Measurements from ENCODE around the gene TCF4.

TCF4 gene

DNA sequence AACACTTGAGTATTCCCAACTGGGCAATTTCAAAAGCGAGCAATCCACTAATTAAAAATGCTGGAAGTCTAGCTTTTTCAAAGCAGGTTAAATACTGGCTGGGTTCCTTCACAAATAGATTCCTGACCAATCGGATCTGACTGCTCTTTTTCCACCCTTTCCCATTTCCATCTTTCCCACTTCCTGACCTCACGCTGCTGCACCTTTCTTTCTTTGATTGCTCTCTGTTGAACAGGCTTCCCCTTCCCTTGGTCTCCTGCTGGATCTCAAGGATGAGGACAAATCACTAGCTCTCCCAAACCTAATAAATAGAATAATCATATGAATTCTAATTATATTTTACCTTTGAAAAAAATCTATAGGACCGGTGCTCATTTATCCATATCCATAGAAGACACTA, 121.2 kb downstream of the TCF4 start:
- no peak for DNase-seq
- Histone ChIP-seq H3K27me3 (replicated peaks; ENCODE audit: control insufficient read depth, insufficient read depth, low read length, poor library complexity, severe bottlenecking) (no peaks in the 10 kb centered on the region), H3K9me3 (ENCODE audit: control insufficient read depth, low read length) (no peaks in the 10 kb centered on the region), H3K27ac (ENCODE audit: insufficient read depth, low read length, poor library complexity, severe bottlenecking) (no peak overlapping the region), H3K4me1 (ENCODE audit: control insufficient read depth, insufficient read depth, low read length, poor library complexity, severe bottlenecking) (no peaks in the 10 kb centered on the region), H3K36me3 (ENCODE audit: control insufficient read depth, insufficient read depth, low read length) (no peaks in the 10 kb centered on the region), H3K4me3 (ENCODE audit: insufficient read depth, low read depth, low read length, poor library complexity, severe bottlenecking) (no peak overlapping the region)

GRCh38 chr18:55465313-55465712, 122.7 kb downstream of the TCF4 start:
- Histone ChIP-seq H3K36me3 (ENCODE audit: control insufficient read depth, insufficient read depth, low read length) (no peaks in the 10 kb centered on the region), H3K4me1 (ENCODE audit: control insufficient read depth, insufficient read depth, low read length, poor library complexity, severe bottlenecking) (no peaks in the 10 kb centered on the region), H3K27ac (ENCODE audit: insufficient read depth, low read length, poor library complexity, severe bottlenecking) (no peak overlapping the region), H3K9me3 (ENCODE audit: control insufficient read depth, low read length) (no peaks in the 10 kb centered on the region), H3K27me3 (replicated peaks; ENCODE audit: control insufficient read depth, insufficient read depth, low read length, poor library complexity, severe bottlenecking) (no peaks in the 10 kb centered on the region), H3K4me3 (ENCODE audit: insufficient read depth, low read depth, low read length, poor library complexity, severe bottlenecking) (no peak overlapping the region)
- no peak for DNase-seq

GRCh38 chr18:55464581-55464980, 123.4 kb downstream of the TCF4 start:
- no peaks in the 10 kb centered on the region for H3K4me1 ChIP-seq (ENCODE audit: control insufficient read depth, insufficient read depth, low read length, poor library complexity, severe bottlenecking)
- no peak for DNase-seq
- H3K36me3 ChIP-seq (ENCODE audit: control insufficient read depth, insufficient read depth, low read length) = no peaks in the 10 kb centered on the region
- H3K27ac ChIP-seq (ENCODE audit: insufficient read depth, low read length, poor library complexity, severe bottlenecking) = no peak overlapping the region
- H3K9me3 ChIP-seq (ENCODE audit: control insufficient read depth, low read length) = no peaks in the 10 kb centered on the region
- H3K4me3 ChIP-seq (ENCODE audit: insufficient read depth, low read depth, low read length, poor library complexity, severe bottlenecking) = no peak overlapping the region
- H3K27me3 ChIP-seq (replicated peaks; ENCODE audit: control insufficient read depth, insufficient read depth, low read length, poor library complexity, severe bottlenecking) = no peaks in the 10 kb centered on the region

DNA sequence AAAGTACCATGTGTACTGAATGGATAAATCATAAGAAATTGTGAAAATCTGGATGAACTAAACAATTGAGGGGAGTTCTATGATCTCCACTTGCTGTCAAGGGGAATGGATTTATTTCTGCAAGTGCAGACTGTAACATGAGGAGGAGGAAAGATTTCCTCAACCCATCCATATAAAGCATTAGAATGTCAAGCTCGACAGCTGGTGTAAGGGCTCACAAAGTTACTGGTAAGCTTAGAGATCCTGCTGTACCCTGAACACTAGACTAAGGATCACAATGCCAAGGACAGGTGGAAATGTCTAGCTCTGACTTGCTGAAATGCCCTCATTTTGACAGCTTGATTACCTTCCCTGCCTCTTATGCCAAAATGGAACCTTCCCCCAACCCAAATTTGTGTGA, 125.3 kb downstream of the TCF4 start:
- DNase-seq = no peak
- Histone ChIP-seq H3K4me3 (ENCODE audit: insufficient read depth, low read depth, low read length, poor library complexity, severe bottlenecking) (no peak overlapping the region), H3K27me3 (replicated peaks; ENCODE audit: control insufficient read depth, insufficient read depth, low read length, poor library complexity, severe bottlenecking) (no peaks in the 10 kb centered on the region)

GRCh38 chr18:55461848-55462247, 126.1 kb downstream of the TCF4 start:
- Histone ChIP-seq H3K9me3 (ENCODE audit: control insufficient read depth, low read length) (no peaks in the 10 kb centered on the region), H3K4me3 (ENCODE audit: insufficient read depth, low read depth, low read length, poor library complexity, severe bottlenecking) (no peak overlapping the region), H3K36me3 (ENCODE audit: control insufficient read depth, insufficient read depth, low read length) (no peaks in the 10 kb centered on the region), H3K27ac (ENCODE audit: insufficient read depth, low read length, poor library complexity, severe bottlenecking) (no peak overlapping the region), H3K4me1 (ENCODE audit: control insufficient read depth, insufficient read depth, low read length, poor library complexity, severe bottlenecking) (no peaks in the 10 kb centered on the region), H3K27me3 (replicated peaks; ENCODE audit: control insufficient read depth, insufficient read depth, low read length, poor library complexity, severe bottlenecking) (no peaks in the 10 kb centered on the region)
- DNase-seq = no peak

More for the DNA sequence above, 125.3 kb downstream of the TCF4 start:
- Histone ChIP-seq H3K36me3 (ENCODE audit: control insufficient read depth, insufficient read depth, low read length) (no peaks in the 10 kb centered on the region), H3K9me3 (ENCODE audit: control insufficient read depth, low read length) (no peaks in the 10 kb centered on the region), H3K27ac (ENCODE audit: insufficient read depth, low read length, poor library complexity, severe bottlenecking) (no peak overlapping the region), H3K4me1 (ENCODE audit: control insufficient read depth, insufficient read depth, low read length, poor library complexity, severe bottlenecking) (no peaks in the 10 kb centered on the region)

DNA sequence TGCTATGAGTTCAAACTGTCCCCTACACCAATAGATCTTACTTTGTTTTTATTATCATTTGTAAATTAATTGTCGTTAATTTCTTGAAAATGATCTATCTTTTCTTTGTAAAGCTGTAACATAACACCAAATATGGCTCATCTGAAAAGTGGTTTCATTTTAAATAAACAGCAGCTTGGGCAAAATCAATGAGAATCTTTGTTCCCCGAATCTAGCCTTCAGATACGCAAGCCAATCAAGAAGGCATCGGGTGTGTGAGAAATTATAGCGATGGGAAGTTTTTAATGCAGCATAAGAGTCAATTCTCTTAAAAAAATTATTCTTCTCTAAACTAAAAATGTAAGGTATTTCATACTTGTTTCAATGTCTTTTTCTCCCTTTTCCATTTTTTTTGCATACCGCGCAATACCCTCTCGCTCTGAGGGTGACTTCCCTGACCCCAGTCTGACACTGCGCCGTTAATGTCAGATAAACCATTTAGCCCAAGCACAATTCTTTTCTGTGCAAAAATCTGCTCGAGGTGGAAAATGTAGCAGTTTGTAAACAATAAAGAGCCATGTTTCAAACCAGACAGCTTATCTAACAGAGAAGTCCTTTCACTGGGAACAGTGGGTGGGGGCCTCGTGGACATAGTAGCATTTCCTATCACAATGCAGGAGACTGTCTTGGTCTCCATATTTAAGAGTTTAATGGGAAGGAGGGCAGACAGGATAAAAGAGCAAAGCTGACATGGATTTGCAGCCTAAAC, 129.4 kb downstream of the TCF4 start:
- DNase-seq = no peak
- no peaks in the 10 kb centered on the region for H3K36me3 ChIP-seq (ENCODE audit: control insufficient read depth, insufficient read depth, low read length)
- H3K27ac ChIP-seq (ENCODE audit: insufficient read depth, low read length, poor library complexity, severe bottlenecking) = no peak overlapping the region

DNA sequence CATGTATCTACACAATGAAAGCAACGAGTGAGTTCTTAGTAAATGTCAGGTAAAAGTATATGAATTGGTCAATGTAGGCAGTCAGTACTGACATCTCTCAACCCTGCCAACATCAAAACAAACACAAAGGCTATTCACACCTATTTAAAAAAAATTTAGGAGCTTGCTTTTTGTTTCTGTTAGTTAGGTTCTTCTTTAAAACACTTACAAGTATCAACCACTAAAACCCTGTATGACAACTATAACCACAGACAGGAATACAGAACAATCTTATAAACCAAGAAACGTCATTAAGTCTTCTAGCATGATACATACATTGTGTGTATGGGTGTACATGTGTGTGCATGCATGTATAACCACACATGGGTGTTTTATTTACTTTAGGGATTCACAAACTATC, 131.0 kb downstream of the TCF4 start:
- no peaks in the 10 kb centered on the region for H3K4me1 ChIP-seq (ENCODE audit: control insufficient read depth, insufficient read depth, low read length, poor library complexity, severe bottlenecking)
- H3K9me3 ChIP-seq (ENCODE audit: control insufficient read depth, low read length) = no peaks in the 10 kb centered on the region
- no peak overlapping the region for H3K4me3 ChIP-seq (ENCODE audit: insufficient read depth, low read depth, low read length, poor library complexity, severe bottlenecking)
- no peak for DNase-seq
- no peaks in the 10 kb centered on the region for H3K27me3 ChIP-seq (replicated peaks; ENCODE audit: control insufficient read depth, insufficient read depth, low read length, poor library complexity, severe bottlenecking)
- H3K36me3 ChIP-seq (ENCODE audit: control insufficient read depth, insufficient read depth, low read length) = no peaks in the 10 kb centered on the region
- no peak overlapping the region for H3K27ac ChIP-seq (ENCODE audit: insufficient read depth, low read length, poor library complexity, severe bottlenecking)

More for the DNA sequence above, 129.4 kb downstream of the TCF4 start:
- no peaks in the 10 kb centered on the region for H3K27me3 ChIP-seq (replicated peaks; ENCODE audit: control insufficient read depth, insufficient read depth, low read length, poor library complexity, severe bottlenecking)
- no peak overlapping the region for H3K4me3 ChIP-seq (ENCODE audit: insufficient read depth, low read depth, low read length, poor library complexity, severe bottlenecking)
- H3K4me1 ChIP-seq (ENCODE audit: control insufficient read depth, insufficient read depth, low read length, poor library complexity, severe bottlenecking) = no peaks in the 10 kb centered on the region
- H3K9me3 ChIP-seq (ENCODE audit: control insufficient read depth, low read length) = no peaks in the 10 kb centered on the region

- no peaks in the 10 kb centered on the region for H3K27me3 ChIP-seq (replicated peaks; ENCODE audit: control insufficient read depth, insufficient read depth, low read length, poor library complexity, severe bottlenecking)
- DNase-seq = no peak
- H3K4me3 ChIP-seq (ENCODE audit: insufficient read depth, low read depth, low read length, poor library complexity, severe bottlenecking) = no peak overlapping the region
- no peaks in the 10 kb centered on the region for H3K4me1 ChIP-seq (ENCODE audit: control insufficient read depth, insufficient read depth, low read length, poor library complexity, severe bottlenecking)
- no peaks in the 10 kb centered on the region for H3K9me3 ChIP-seq (ENCODE audit: control insufficient read depth, low read length)
- no peaks in the 10 kb centered on the region for H3K36me3 ChIP-seq (ENCODE audit: control insufficient read depth, insufficient read depth, low read length)
- no peak overlapping the region for H3K27ac ChIP-seq (ENCODE audit: insufficient read depth, low read length, poor library complexity, severe bottlenecking)
These were observed 132.1 kb downstream of the TCF4 start for GRCh38 chr18:55455938-55456337.

DNA sequence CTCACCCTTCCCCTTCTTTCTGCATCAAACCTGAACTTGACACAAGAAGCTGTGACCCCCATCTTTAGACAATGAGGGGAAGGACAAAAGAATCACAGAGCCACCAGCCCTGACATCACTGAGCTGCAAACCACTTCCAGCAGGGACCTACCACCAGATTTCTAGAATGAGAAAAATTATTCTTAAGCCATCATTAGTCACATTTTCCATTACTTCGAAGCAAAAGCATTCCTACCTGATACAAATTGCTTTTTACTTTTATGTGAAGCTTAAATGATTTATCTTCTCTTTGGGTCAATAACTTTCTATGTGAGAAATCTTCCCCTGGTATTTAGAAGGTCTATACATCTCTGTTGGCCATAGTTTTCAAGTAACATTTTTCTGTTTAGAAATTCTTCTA, 134.8 kb downstream of the TCF4 start:
- H3K4me1 ChIP-seq (ENCODE audit: control insufficient read depth, insufficient read depth, low read length, poor library complexity, severe bottlenecking) = no peaks in the 10 kb centered on the region
- no peaks in the 10 kb centered on the region for H3K9me3 ChIP-seq (ENCODE audit: control insufficient read depth, low read length)
- no peak overlapping the region for H3K4me3 ChIP-seq (ENCODE audit: insufficient read depth, low read depth, low read length, poor library complexity, severe bottlenecking)
- no peaks in the 10 kb centered on the region for H3K36me3 ChIP-seq (ENCODE audit: control insufficient read depth, insufficient read depth, low read length)
- DNase-seq = no peak
- H3K27me3 ChIP-seq (replicated peaks; ENCODE audit: control insufficient read depth, insufficient read depth, low read length, poor library complexity, severe bottlenecking) = no peaks in the 10 kb centered on the region
- H3K27ac ChIP-seq (ENCODE audit: insufficient read depth, low read length, poor library complexity, severe bottlenecking) = no peak overlapping the region

GRCh38 chr18:55452123-55452611, 135.8 kb downstream of the TCF4 start:
- no peaks in the 10 kb centered on the region for H3K9me3 ChIP-seq (ENCODE audit: control insufficient read depth, low read length)
- no peaks in the 10 kb centered on the region for H3K36me3 ChIP-seq (ENCODE audit: control insufficient read depth, insufficient read depth, low read length)
- no peak for DNase-seq
- H3K4me1 ChIP-seq (ENCODE audit: control insufficient read depth, insufficient read depth, low read length, poor library complexity, severe bottlenecking) = no peaks in the 10 kb centered on the region
- no peak overlapping the region for H3K27ac ChIP-seq (ENCODE audit: insufficient read depth, low read length, poor library complexity, severe bottlenecking)
- no peak overlapping the region for H3K4me3 ChIP-seq (ENCODE audit: insufficient read depth, low read depth, low read length, poor library complexity, severe bottlenecking)
- H3K27me3 ChIP-seq (replicated peaks; ENCODE audit: control insufficient read depth, insufficient read depth, low read length, poor library complexity, severe bottlenecking) = no peaks in the 10 kb centered on the region
